HG02623 (cell line): ENCODE data around the gene OR5J2.
"Not testable (repeated sequence)": the region's sequence is repeated elsewhere in the genome, so short reads cannot be mapped to it uniquely, and the experiment has no call there.

ENCODE experiments used
- ATAC-seq: cut with Tn5 transposase; IDR thresholded peaks from one replicate; pipeline ENCODE4 v1.9.1; 2021; ENCODE audit warnings: moderate library complexity; ENCODE audit not compliant: unreplicated experiment

OR5J2 gene

DNA sequence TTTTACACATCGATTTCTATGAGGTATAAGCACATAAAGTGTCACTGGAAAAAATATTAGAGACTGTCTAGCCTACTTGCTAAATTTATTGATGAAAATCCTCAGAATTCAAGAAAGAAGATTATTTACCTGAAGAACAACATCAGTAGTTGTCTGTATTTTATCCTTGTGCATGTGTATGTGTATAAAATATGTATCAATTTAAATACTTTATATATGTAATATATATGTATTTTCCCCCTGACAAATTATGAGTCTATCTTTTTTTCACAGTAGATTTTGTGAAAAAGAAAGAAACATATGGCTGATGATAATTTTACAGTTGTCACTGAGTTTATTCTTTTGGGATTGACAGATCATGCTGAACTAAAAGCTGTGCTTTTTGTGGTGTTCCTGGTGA, at the start of gene OR5J2:
Gene OR5J2, plus strand, starts transcription at position 301 of the 400 bp plus-strand sequence. Its CDS starts 0 bp downstream, at position 301.
- no peak for ATAC-seq

DNA sequence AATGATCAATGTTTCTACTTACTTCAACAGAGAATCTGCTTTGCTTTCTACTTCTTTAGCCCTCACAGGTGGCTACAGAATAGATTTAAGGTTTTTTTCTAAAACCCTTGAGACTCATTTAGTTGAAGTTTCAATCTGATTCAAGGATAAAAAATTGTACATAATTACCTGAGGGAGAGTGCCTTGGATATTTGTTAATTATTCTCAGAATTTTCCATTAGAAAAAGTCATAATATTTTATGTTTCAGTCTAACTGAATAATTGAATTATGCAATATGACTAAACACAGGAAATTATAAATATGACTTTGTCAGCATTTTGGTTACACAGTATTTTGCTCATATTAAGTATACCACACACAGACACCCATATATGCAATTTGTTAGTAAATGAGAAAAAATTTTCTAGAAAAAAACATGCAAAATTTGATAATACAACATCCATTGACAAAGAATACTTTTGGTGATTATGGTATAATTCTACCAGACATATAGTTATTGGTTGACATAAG, 36.2 kb upstream of the OR5J2 start, which contains the start of gene OR8J3:
Gene OR8J3, minus strand, starts transcription at position 51 of the 511 bp plus-strand sequence. CDS start 2,483 bp downstream, outside the sequence.
- no peak for ATAC-seq

DNA sequence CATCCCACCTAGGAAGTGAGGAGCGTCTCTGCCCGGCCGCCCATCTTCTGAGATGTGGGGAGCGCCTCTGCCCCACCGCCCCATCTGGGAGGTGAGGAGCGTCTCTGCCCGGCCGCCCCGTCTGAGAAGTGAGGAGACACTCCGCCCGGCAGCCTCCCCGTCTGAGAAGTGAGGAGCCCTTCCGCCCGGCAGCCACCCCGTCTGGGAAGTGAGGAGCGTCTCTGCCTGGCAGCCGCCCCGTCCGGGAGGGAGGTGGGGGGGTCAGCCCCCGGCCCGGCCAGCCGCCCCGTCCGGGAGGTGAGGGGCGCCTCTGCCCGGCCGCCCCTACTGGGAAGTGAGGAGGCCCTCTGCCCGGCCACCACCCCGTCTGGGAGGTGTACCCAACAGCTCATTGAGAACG, 32.7 kb upstream of the OR5J2 start:
- not testable (repeated sequence) for ATAC-seq

DNA sequence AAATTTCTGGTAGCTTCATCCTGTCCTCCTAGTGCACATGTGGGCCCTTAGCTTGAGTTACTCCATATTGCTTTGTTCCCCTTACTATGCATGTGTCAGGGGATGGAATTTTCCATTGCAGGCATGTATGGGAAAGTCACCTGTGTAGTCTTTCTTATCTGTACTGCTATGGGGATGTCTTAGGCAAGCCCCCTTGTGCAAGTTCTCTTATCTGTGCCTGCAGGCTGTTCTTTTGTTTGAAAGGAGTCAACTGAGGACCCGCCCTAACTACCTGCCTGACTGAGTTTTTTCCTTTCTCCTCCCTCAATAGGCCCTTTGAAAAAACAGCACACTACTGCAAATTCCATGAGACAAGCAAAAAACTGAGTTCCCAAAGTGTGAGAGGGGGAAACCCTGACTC, 25.0 kb upstream of the OR5J2 start:
- no peak for ATAC-seq

DNA sequence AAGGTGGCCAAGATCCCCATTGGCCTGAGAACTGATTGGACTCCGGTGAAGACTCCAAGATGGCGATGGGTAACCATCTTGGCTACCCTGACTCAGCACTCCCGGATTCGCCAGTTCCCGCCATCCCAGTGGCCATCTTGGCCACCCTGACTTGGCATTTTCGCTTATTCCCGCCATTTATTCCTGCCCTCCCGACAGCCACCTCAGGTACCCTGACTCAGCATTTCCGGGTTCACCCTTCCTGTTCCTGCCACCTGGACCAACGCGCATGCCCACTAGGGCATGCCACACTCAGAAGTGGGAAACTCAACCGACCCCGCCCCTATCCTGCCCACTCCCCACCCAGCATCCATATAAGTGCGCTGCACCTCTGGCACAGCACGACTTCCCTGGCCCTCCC, 24.1 kb upstream of the OR5J2 start:
- ATAC-seq = no peak

DNA sequence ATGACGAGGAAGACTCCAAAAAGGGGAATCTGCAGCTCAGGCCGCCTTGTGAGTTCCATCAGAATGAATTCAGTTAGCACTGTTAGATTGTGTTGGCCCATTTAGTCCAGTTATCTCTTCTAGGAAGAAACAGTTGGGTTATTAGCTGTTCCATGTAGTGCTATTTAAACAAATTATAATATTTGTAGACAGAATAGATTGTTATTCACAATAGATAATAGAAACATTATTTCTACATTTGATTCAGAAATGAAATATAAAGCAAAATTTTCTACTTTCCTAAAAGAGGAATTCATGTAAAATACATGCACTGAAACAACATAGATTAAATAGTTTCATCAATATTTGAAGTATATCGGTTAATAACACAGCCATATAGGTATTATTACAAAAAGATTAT, 16.2 kb upstream of the OR5J2 start, which contains the start of gene OR8K5:
Gene OR8K5, minus strand, starts transcription at position 101 of the 400 bp plus-strand sequence. Its CDS starts 0 bp downstream, at position 101.
- no peak for ATAC-seq

DNA sequence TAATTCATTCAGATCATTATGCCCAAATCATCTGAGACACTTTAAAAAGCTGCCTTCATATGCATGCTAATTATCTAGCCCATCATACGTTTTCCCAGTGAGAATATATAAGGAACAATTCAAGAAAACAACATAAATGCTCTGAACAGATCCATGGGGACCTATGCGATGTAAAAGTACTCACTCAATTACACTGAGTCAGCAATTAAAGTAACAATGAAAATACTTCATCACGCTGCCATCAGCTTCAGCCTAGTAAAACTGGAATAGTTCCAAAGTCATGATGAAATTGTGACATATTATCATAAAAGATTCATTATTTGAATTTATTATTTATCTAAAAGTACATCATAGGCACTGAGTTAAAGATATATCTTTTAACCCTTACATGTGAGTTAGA, 12.6 kb upstream of the OR5J2 start:
- no peak for ATAC-seq

DNA sequence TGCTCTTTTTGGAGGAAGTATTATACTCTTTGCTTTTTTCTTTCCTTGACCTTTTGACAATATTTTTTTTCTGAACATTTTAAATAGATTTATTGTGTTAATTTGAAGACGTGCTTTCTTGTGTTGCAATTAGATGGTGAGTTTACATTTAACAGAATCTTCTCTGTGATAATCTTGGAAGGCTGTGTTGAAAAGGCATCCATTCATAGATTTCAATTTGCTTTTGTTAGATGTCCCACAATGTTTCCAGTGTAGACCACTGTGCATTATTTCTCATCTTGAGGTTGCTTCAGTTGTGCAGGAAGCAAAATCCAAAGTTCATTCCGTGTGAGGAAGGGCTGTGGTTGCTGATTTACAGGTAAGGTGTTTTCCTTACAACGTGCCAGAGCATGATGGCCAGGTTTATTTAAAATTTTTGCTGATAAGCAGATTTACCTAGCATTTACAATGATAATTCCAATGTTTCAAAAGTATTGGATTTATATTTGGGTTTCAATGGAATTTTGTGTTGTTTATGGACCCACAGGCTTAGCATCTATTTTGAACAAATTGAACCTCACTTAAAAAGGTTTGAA, 4.1 kb upstream of the OR5J2 start:
- no peak for ATAC-seq

DNA sequence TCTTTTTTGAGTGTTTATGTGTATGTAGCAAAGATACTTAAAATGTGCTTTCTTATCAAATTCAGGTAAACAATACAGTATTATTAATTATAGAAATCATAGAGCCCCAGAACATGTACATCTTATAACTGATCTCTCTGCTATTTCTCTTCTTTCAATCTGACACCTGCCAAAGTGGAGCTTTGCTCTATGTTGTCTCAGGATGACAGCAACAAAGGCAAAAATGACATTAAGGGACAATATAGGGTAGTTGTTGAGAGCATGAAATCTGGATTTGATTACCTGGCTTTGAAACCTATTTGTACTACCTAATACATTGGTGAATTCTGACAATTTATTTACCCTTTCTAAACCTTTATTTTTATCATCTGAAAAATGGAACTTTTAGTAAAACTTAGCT, 7.0 kb downstream of the OR5J2 start:
- ATAC-seq = no peak

DNA sequence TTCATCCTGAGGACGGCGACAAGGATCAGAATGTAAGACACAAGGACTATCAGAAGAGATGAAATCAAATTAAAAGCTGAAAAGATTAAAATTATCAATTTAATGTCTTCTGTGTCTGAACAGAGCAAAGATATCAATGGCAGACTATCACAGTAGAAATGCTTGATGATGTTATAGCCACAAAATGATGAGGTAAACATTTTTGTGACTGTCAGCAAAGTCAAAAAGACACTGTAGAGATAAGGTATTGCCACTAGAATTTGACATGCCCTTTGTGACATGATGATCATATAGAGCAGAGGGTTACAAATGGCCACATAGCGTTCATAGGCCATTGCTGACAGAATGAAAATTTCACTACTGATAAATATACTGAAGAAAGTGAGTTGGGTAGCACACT, 12.2 kb downstream of the OR5J2 start:
- ATAC-seq = no peak

DNA sequence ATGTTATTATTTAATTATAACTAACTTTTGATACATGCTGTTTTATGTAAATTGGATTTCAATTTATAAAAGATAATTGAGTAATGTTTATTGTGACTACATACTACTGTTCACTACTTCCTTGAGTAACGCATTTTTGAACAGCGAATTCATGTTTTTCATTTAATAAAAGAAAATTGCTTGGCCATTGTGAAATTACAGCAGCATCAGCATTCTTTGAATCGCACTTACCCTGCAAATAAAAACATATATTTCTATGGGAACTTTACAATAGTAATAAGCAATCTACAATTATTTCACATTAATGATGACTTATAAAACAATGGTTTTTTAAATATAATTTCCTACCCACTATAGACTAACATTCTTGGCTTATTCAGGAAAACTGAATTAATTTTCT, 20.3 kb downstream of the OR5J2 start:
- no peak for ATAC-seq

DNA sequence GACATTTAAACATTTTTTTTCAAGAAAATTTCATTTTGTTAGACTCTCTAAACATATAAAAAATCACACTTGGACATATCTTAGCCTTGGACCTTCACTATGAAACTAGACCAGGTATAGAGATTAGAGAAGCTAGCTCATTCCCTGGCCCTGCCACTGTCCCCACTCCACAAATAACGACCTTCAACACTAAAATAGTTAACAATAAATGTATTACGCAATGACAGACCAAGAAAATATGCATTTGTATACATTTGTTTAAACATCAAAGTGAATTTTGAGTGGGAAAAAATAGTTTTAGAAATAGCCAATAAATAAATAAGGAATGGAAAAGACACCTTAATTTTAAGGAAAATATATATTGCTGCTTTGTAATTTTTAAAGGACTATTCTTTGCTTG, 20.9 kb downstream of the OR5J2 start:
- ATAC-seq = no peak

DNA sequence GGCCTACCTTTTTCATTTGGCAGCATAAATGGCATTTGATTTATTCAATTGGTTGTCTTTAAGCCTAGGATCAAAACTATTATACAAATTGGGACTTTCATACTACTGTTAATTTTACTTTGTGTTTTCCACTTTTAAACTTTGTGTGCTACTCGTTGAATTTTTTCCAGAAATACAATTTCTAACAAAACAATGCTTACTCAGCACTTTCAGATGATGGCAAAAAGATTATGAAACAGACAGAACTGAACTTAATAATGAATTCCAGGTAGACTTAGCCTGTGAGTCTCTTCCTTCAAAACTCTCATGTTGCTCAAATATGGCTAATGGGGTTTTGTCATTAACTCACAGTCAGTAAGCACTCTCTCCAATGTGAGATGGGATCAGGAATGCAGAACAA, 31.4 kb downstream of the OR5J2 start:
- no peak for ATAC-seq

DNA sequence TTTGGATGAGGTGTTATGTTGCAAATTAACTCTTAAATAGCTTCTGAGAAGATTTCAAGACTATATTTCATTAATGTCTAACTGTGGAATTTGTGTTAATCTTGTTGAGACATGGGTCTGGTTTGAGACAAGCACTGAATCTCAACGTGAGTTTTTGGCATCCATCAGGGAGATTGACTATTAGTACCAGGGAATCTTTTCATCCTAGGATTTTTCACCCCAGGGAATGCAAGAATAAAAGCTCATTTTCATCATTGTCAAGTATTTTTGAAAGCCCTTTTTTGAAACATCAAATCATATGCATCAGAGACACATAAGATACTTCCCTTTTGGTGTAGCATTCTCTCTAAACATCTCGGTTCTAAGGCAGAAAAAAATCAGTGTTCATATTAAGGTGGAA, 38.1 kb downstream of the OR5J2 start:
- no peak for ATAC-seq

DNA sequence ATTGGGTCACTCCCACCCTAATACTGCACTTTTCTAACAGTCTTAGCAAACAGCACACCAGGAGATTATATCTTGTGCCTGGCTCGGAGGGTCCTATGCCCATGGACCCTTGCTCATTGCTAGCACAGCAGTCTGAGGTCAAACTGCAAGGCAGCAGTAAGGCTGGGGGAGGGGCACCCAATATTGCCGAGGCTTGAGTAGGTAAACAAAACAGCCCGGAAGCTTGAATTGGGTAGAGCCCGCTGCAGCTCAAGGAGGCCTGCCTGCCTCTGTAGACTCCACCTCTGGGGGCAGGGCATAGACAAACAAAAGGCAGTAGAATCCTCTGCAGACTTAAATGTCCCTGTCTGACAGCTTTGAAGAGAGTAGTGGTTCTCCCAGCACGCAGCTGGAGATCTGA, 43.3 kb downstream of the OR5J2 start:
- ATAC-seq = not testable (repeated sequence)
